Uterus (tissue), 4 donors: ENCODE measurements around the gene SLC28A2. TPM values are rescaled to one million over a fixed set of nuclear protein-coding genes. Genes with fewer than 3 reads are reported as not detected.

Source experiments
- DNase-seq, 2 donors: peaks; one replicate each; pipeline ENCODE4 v3.0.0-alpha.2; 2019 to 2020
- H3K27ac ChIP-seq, 2 donors: fragments of 200-600 bp; sonication (generic); 1 replicate in 1 of 2; 2 replicates in 1 of 2; pipeline ENCODE4 v1.5.1; 2016 to 2018
- H3K27me3 ChIP-seq, 2 donors: fragments of 200-600 bp; sonication (generic); one replicate each; pipeline ENCODE4 v1.5.1; 2018 to 2019; ENCODE audit warnings: control low read depth in 1 of 2
- H3K36me3 ChIP-seq, 2 donors: fragments of 200-600 bp; sonication (generic); one replicate each; pipeline ENCODE4 v1.5.1; 2019; ENCODE audit warnings: control low read depth in 1 of 2
- H3K4me1 ChIP-seq, 2 donors: fragments of 200-600 bp; sonication (generic); one replicate each; pipeline ENCODE4 v1.5.1; 2018 to 2019; ENCODE audit warnings: control low read depth in 1 of 2
- H3K4me3 ChIP-seq, 2 donors: fragments of 200-600 bp; sonication (generic); 1 replicate in 1 of 2; 2 replicates in 1 of 2; pipeline ENCODE4 v1.5.1; 2018 to 2019; ENCODE audit warnings: mild to moderate bottlenecking in 1 of 2
- H3K9me3 ChIP-seq, 2 donors: fragments of 200-600 bp; sonication (generic); one replicate each; pipeline ENCODE4 v1.5.1; 2019; ENCODE audit warnings: control low read depth in 1 of 2
- POLR2A ChIP-seq, 2 donors: fragments of 450-650 bp; IDR thresholded peaks; one replicate each; pipeline ENCODE4 v1.6.1; 2016; ENCODE audit warnings: antibody characterized with exemption in 2 of 2, mild to moderate bottlenecking in 1 of 2, moderate library complexity in 1 of 2
- intact Hi-C: fragments of 100-400 bp; cut with DNase I; formaldehyde crosslinking; loops from one replicate; pipeline ENCODE4 v1.15.1; 2023; ENCODE audit warnings: low total_unique reads
- total RNA-seq, 4 donors: library from RNA; depleted of rRNA in 3 of 4; stranded (reverse); fragments of >200 nt in 3 of 4; gene quantifications; one replicate each; pipeline versions ENCODE4 v1.1.0 to v1.2.4, GENCODE V29; 2014 to 2023
- TF ChIP-seq, protein P1 (sequence below), 4 experiments: fragments of 200-600 bp in 2 of 4; fragments of 450-650 bp in 2 of 4; sonication (generic) in 2 of 4; IDR thresholded peaks; one replicate each; pipeline ENCODE4 v1.5.1; 2016 to 2019; ENCODE audit warnings: antibody characterized with exemption in 4 of 4, mild to moderate bottlenecking in 2 of 4, moderate library complexity in 1 of 4
- donor health status: DM: yes; HTN: yes; CAD: no.

SLC28A2 gene
- total RNA-seq, 4 donors from 2014 or later = not detected

DNA sequence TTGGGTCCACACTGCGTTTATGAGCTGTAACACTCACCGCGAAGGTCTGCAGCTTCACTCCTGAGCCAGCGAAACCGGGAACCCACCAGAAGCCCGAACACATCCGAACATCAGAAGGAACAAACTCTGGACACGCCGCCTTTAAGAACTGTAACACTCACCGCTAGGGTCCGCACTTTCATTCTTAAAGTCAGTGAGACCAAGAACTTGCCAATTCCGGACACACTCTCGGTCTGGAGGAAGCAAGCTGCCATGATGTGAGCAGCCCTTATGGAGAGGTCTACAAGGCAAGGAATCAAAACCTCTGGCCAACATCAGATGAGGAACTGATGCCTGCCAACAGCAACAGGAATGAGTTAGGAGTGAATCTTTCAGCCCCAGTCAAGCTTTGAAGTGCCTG, 62.9 kb downstream of the SLC28A2 start:
- no peaks in the 10 kb centered on the region for H3K36me3 ChIP-seq
- no peak overlapping the region for H3K4me3 ChIP-seq
- H3K27ac ChIP-seq = no peak overlapping the region
- no peaks in the 10 kb centered on the region for H3K4me1 ChIP-seq
- H3K9me3 ChIP-seq = no peaks in the 10 kb centered on the region
- intact Hi-C loops = no loop called here
- no peak for DNase-seq
- TF ChIP-seq POLR2A (IDR thresholded peaks at IDR 0.05) = no peak
- TF ChIP-seq, protein P1, sequence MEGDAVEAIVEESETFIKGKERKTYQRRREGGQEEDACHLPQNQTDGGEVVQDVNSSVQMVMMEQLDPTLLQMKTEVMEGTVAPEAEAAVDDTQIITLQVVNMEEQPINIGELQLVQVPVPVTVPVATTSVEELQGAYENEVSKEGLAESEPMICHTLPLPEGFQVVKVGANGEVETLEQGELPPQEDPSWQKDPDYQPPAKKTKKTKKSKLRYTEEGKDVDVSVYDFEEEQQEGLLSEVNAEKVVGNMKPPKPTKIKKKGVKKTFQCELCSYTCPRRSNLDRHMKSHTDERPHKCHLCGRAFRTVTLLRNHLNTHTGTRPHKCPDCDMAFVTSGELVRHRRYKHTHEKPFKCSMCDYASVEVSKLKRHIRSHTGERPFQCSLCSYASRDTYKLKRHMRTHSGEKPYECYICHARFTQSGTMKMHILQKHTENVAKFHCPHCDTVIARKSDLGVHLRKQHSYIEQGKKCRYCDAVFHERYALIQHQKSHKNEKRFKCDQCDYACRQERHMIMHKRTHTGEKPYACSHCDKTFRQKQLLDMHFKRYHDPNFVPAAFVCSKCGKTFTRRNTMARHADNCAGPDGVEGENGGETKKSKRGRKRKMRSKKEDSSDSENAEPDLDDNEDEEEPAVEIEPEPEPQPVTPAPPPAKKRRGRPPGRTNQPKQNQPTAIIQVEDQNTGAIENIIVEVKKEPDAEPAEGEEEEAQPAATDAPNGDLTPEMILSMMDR (IDR thresholded peaks at IDR 0.05) = no peak
- H3K27me3 ChIP-seq = no peaks in the 10 kb centered on the region

DNA sequence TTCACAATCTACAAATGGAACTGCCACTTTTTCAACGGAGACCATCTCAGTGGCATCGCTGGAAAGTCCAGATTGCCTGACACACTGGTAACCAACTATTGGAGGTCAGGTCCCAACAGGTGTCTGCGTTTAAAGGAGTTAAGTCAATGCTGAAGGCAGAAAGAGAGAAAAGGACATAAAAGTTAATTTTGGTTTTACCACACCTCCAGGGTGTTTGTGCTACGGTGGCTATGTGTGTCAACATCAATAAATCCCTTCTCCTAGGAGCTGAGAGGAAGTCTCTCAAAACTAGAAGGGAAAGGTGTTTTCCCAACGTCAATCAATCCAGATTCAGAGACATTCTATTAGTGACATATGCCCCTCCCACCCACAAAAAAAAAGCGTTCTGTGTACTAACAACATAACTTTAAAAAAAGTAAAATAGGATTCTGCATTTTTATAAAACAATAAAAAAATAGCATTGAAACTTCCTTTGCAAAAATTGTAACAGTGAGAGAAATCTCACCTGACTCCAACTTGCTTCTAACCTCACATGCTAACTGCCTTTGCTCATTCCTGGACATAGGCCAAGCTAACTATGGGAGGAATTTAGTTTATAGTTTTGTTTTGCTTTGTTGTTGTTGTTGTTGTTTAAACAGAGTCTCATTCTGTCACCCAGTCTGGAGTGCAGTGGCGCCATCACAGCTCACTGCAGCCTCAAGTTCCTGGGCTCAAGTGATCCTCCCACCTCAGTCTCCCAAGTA, 67.6 kb downstream of the SLC28A2 start:
- H3K9me3 ChIP-seq = no peaks in the 10 kb centered on the region
- H3K27me3 ChIP-seq = no peaks in the 10 kb centered on the region
- intact Hi-C loops = no loop called here
- TF ChIP-seq, protein P1 (IDR thresholded peaks at IDR 0.05) = no peak
- DNase-seq = no peak
- no peak overlapping the region for H3K27ac ChIP-seq
- H3K4me3 ChIP-seq = no peak overlapping the region
- no peaks in the 10 kb centered on the region for H3K36me3 ChIP-seq
- H3K4me1 ChIP-seq = no peaks in the 10 kb centered on the region

DNA sequence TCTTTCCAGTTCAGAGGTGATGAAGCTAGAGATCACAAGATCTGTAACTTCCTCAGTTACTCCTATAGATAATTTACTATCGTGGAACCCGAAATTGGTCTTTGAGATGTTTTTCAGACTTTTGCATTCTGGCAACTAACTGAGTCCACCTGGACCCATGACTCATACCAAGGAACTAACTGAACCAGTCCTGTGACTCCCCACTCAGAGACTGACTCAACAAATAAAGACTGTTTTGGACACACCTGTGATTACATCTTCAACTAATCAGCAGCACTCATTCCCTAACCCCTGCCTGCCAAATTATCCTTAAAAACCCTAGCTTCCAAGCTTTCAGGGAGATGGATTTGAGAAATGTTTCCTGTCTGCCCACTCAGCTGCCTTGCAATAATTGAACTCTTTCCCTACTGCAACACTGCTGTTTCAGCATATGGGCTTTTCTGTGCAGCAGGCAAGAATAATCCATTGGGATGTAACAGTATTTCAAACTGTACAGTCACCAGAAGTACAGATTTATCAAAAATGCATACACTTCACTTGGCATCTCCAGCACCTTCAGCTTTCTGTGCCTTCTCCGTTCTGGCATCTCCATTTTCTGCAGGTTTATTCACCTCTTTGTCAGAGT, 68.7 kb downstream of the SLC28A2 start:
- Histone ChIP-seq H3K27me3 (no peaks in the 10 kb centered on the region), H3K9me3 (no peaks in the 10 kb centered on the region), H3K4me3 (no peak overlapping the region), H3K36me3 (no peaks in the 10 kb centered on the region), H3K27ac (no peak overlapping the region), H3K4me1 (no peaks in the 10 kb centered on the region)
- no peak for DNase-seq
- intact Hi-C loops = no loop called here
- TF ChIP-seq POLR2A (IDR thresholded peaks at IDR 0.05) = no peak
- TF ChIP-seq, protein P1 (IDR thresholded peaks at IDR 0.05) = no peak

DNA sequence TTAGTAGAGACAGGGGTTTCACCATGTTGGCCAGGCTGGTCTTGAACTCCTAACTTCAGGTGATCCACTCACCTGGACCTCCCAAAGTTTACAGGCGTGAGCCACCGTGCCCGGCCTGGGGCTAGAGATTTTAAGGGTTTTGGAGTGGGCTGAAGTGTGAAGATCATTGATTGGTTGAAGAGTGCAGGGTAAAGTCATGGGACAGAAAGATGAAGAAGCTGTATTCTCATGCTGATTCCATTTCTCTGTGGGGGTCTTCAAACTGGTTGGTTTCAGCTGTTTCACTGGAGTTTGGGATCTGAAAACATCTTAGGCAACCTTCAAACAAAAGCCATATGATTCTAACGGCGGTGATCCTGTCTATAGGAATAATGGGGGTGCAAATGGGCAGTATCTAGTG, 74.2 kb downstream of the SLC28A2 start:
- intact Hi-C loops = no loop called here
- no peak overlapping the region for H3K27ac ChIP-seq

DNA sequence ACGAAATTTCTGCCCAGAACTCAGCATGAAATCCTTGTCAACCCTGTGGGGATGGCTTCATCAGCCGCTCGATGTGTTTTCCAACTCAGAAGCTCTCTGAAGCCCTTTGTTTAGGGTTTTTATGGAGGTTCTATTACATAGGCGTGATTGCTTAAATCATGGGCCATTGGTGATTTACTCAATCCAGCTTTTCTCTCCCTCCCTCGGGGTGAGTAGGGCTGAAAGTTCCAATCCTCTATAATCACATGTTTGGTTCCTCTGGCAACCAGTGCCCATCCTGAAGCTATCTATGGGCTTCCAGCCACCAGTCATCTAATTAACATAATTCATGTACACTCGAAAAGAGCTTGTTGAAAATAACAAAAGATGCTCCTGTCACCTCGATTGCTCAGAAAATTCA, 74.7 kb downstream of the SLC28A2 start:
- Histone ChIP-seq H3K27me3 (no peaks in the 10 kb centered on the region), H3K4me3 (no peak overlapping the region), H3K36me3 (no peaks in the 10 kb centered on the region), H3K4me1 (no peaks in the 10 kb centered on the region), H3K9me3 (no peaks in the 10 kb centered on the region), H3K27ac (no peak overlapping the region)
- TF ChIP-seq POLR2A (IDR thresholded peaks at IDR 0.05) = no peak
- TF ChIP-seq, protein P1 (IDR thresholded peaks at IDR 0.05) = no peak
- intact Hi-C loops = no loop called here
- DNase-seq = no peak

More for the DNA sequence above, 74.2 kb downstream of the SLC28A2 start:
- no peak for TF ChIP-seq POLR2A (IDR thresholded peaks at IDR 0.05)
- TF ChIP-seq, protein P1 (IDR thresholded peaks at IDR 0.05) = no peak
- Histone ChIP-seq H3K36me3 (no peaks in the 10 kb centered on the region), H3K9me3 (no peaks in the 10 kb centered on the region), H3K4me1 (no peaks in the 10 kb centered on the region), H3K4me3 (no peak overlapping the region), H3K27me3 (no peaks in the 10 kb centered on the region)
- no peak for DNase-seq
